ENCODE data around the gene ASB18.

ASB18 gene

GRCh38 chr2:236184701-236185100 lies 79.5 kb downstream of the ASB18 start:
- Histone ChIP-seq H3K27ac (ENCODE audit: low read length) (no peak overlapping the region), H3K9ac (ENCODE audit: low read length in 2 of 2) (no peak overlapping the region), H3K4me1 (ENCODE audit: control insufficient read depth, insufficient read depth, low read length) (peaks cover 2% of the 10 kb centered on the region), H3K27me3 (ENCODE audit: control insufficient read depth in 1 of 2, insufficient read depth in 2 of 2, low read length in 2 of 2) (peaks cover 15 to 22% of the 10 kb centered on the region in 2 donors), H3K9me3 (ENCODE audit: control insufficient read depth in 2 of 2, low read length in 2 of 2) (no peaks in the 10 kb centered on the region), H3K4me3 (ENCODE audit: low read length in 2 of 2) (no peak overlapping the region), H3K36me3 (ENCODE audit: control insufficient read depth in 2 of 2, insufficient read depth in 2 of 2, low read length in 2 of 2) (no peaks in the 10 kb centered on the region)

GRCh38 chr2:236180831-236181453 lies 83.3 kb downstream of the ASB18 start:
- H3K4me3 ChIP-seq (ENCODE audit: low read length in 2 of 2) = no peak overlapping the region
- peaks cover 40 to 58% of the 10 kb centered on the region in 2 donors for H3K27me3 ChIP-seq (ENCODE audit: control insufficient read depth in 1 of 2, insufficient read depth in 2 of 2, low read length in 2 of 2)
- no peaks in the 10 kb centered on the region for H3K36me3 ChIP-seq (ENCODE audit: control insufficient read depth in 2 of 2, insufficient read depth in 2 of 2, low read length in 2 of 2)
- H3K9me3 ChIP-seq (ENCODE audit: control insufficient read depth in 2 of 2, low read length in 2 of 2) = no peaks in the 10 kb centered on the region
- H3K4me1 ChIP-seq (ENCODE audit: control insufficient read depth, insufficient read depth, low read length) = peaks cover 17% of the 10 kb centered on the region
- H3K27ac ChIP-seq (ENCODE audit: low read length) = no peak overlapping the region
- no peak overlapping the region for H3K9ac ChIP-seq (ENCODE audit: low read length in 2 of 2)

DNA sequence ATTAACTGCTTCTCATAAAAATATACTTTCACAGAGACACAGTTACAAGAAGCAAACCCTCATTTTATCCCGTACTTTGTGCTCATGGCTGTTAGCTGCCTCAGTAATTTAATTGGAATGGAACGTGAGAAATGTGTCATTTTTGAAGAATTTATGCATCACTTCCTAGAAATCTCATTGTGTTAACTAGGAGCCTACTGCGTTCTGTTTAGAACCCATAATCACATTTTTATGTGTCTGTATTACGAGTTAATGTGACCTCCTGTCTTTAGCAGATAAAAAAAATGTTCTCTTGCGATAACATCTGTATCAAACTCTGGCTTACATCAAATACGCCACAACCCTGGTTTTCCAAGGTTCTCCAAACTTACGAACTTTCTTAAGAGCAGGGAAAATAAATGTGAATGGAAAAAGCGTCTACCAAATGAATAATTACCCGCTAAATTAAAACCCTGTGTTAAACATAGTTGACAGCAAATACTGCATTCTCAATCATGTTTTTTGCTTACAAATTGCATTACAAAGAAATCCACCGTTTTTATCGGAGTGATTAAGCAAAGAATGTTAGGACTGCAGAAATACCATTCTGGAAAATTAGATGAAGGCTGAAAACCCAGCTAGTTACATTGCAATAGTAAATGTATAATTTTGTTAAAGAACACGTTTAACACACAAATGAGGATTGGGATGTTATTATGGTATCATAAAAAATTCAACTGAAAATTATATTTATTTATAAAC lies 84.0 kb downstream of the ASB18 start:
- peaks cover 47 to 64% of the 10 kb centered on the region in 2 donors for H3K27me3 ChIP-seq (ENCODE audit: control insufficient read depth in 1 of 2, insufficient read depth in 2 of 2, low read length in 2 of 2)
- no peaks in the 10 kb centered on the region for H3K9me3 ChIP-seq (ENCODE audit: control insufficient read depth in 2 of 2, low read length in 2 of 2)
- no peak overlapping the region for H3K9ac ChIP-seq (ENCODE audit: low read length in 2 of 2)
- H3K4me3 ChIP-seq (ENCODE audit: low read length in 2 of 2) = no peak overlapping the region
- no peak overlapping the region for H3K27ac ChIP-seq (ENCODE audit: low read length)
- peaks cover 17% of the 10 kb centered on the region for H3K4me1 ChIP-seq (ENCODE audit: control insufficient read depth, insufficient read depth, low read length)
- no peaks in the 10 kb centered on the region for H3K36me3 ChIP-seq (ENCODE audit: control insufficient read depth in 2 of 2, insufficient read depth in 2 of 2, low read length in 2 of 2)

DNA sequence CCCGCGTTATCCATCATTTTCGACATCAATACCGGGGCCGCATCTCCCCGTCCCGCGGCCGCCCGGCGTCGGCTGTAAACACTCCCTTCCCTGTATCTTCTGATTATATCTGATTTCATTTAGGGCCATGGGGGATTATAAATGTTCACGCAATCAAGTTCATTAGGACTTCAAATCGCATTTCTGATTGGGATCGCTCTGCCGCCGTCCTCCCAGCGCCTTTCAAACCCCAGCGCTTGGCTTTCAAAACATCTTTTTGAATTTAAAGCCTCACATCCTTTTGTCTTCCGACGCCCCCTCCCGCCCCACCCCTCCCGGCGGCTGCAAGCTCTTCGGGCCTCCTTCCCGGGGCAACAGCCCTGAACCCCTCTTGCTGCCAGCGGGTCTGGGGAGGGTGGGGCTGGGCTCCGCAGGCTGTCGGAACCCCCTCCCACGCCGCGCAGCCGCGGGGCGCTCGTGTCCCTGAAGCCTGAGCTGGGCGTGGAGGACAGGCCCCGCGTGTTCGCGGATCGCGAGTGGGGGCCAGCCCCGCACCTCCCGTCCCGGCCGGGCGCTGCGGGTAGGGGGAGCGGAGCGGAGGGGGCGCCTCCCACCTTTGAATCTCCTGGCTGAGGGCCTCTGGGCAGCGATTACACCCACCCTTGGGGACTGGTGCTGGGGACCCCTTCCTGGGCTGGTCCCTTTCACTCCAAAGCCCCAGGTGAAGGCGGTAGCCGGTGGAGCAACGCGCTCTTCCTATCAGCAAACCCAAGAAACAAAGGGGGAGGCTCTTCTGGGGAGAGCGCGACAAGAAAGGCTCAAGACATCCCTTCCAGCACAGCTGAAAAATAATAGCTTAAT lies 84.8 kb downstream of the ASB18 start:
- Histone ChIP-seq H3K4me1 (ENCODE audit: control insufficient read depth, insufficient read depth, low read length) (peaks cover 17% of the 10 kb centered on the region), H3K36me3 (ENCODE audit: control insufficient read depth in 2 of 2, insufficient read depth in 2 of 2, low read length in 2 of 2) (no peaks in the 10 kb centered on the region), H3K4me3 (ENCODE audit: low read length in 2 of 2) (no peak overlapping the region), H3K27me3 (ENCODE audit: control insufficient read depth in 1 of 2, insufficient read depth in 2 of 2, low read length in 2 of 2) (peaks cover 53 to 72% of the 10 kb centered on the region in 2 donors), H3K27ac (ENCODE audit: low read length) (no peak overlapping the region), H3K9ac (ENCODE audit: low read length in 2 of 2) (no peak overlapping the region), H3K9me3 (ENCODE audit: control insufficient read depth in 2 of 2, low read length in 2 of 2) (no peaks in the 10 kb centered on the region)

DNA sequence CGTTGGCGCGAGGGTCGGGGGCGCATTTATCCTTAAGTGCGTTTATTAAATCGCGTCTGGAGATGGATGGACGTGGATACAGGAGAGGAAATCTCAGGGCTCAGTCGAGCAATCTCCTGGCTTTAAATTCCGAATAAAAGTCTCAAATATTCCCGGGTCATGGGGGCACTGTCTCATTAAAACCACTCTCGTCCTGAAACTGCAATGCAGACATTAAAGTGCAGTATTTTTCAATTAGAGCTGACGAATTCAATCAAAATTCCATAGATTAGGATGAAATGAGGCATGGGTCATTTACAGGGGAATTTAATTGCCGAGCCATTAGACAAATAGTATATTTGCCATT lies 85.3 kb downstream of the ASB18 start:
- Histone ChIP-seq H3K27ac (ENCODE audit: low read length) (no peak overlapping the region), H3K9ac (ENCODE audit: low read length in 2 of 2) (no peak overlapping the region), H3K9me3 (ENCODE audit: control insufficient read depth in 2 of 2, low read length in 2 of 2) (no peaks in the 10 kb centered on the region), H3K4me1 (ENCODE audit: control insufficient read depth, insufficient read depth, low read length) (peaks cover 17% of the 10 kb centered on the region), H3K36me3 (ENCODE audit: control insufficient read depth in 2 of 2, insufficient read depth in 2 of 2, low read length in 2 of 2) (no peaks in the 10 kb centered on the region), H3K27me3 (ENCODE audit: control insufficient read depth in 1 of 2, insufficient read depth in 2 of 2, low read length in 2 of 2) (peaks cover 59 to 78% of the 10 kb centered on the region in 2 donors), H3K4me3 (ENCODE audit: low read length in 2 of 2) (peak overlapping the region in 1 of 2 donors; percentile 65)

- Histone ChIP-seq H3K27ac (ENCODE audit: low read length) (no peak overlapping the region), H3K36me3 (ENCODE audit: control insufficient read depth in 2 of 2, insufficient read depth in 2 of 2, low read length in 2 of 2) (no peaks in the 10 kb centered on the region), H3K4me1 (ENCODE audit: control insufficient read depth, insufficient read depth, low read length) (peaks cover 17% of the 10 kb centered on the region), H3K9me3 (ENCODE audit: control insufficient read depth in 2 of 2, low read length in 2 of 2) (no peaks in the 10 kb centered on the region), H3K9ac (ENCODE audit: low read length in 2 of 2) (no peak overlapping the region), H3K4me3 (ENCODE audit: low read length in 2 of 2) (peak overlapping the region; percentile 48 to 65), H3K27me3 (ENCODE audit: control insufficient read depth in 1 of 2, insufficient read depth in 2 of 2, low read length in 2 of 2) (peaks cover 65 to 85% of the 10 kb centered on the region in 2 donors)
Observed at GRCh38 chr2:236177967-236178889, 86.0 kb downstream of the ASB18 start.

- Histone ChIP-seq H3K4me3 (ENCODE audit: low read length in 2 of 2) (no peak overlapping the region), H3K9me3 (ENCODE audit: control insufficient read depth in 2 of 2, low read length in 2 of 2) (no peaks in the 10 kb centered on the region), H3K4me1 (ENCODE audit: control insufficient read depth, insufficient read depth, low read length) (peaks cover 17% of the 10 kb centered on the region), H3K27me3 (ENCODE audit: control insufficient read depth in 1 of 2, insufficient read depth in 2 of 2, low read length in 2 of 2) (peaks cover 66 to 91% of the 10 kb centered on the region in 2 donors), H3K9ac (ENCODE audit: low read length in 2 of 2) (no peak overlapping the region), H3K36me3 (ENCODE audit: control insufficient read depth in 2 of 2, insufficient read depth in 2 of 2, low read length in 2 of 2) (no peaks in the 10 kb centered on the region), H3K27ac (ENCODE audit: low read length) (no peak overlapping the region)
Observed at GRCh38 chr2:236177604-236177966, 86.6 kb downstream of the ASB18 start.

DNA sequence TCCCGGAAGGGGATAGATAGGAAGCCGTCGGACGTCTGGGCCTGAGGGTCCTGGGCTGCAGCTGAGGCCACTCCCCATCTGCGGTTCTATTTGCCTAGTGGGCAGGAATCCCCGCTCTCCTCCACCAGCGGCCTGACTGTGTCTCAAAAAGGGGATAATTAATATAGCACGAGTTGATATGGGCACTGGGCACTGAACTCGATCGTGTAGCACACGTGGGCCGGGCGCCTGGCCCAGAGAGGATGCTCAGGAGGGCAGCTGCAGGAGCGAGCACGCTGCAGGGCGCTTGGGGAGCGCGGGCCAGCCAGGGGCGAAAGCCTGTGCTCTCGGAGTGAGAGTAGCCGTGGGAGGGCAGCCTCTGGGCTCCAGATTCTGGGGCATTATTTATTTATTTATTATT lies 87.3 kb downstream of the ASB18 start:
- no peaks in the 10 kb centered on the region for H3K9me3 ChIP-seq (ENCODE audit: control insufficient read depth in 2 of 2, low read length in 2 of 2)

DNA sequence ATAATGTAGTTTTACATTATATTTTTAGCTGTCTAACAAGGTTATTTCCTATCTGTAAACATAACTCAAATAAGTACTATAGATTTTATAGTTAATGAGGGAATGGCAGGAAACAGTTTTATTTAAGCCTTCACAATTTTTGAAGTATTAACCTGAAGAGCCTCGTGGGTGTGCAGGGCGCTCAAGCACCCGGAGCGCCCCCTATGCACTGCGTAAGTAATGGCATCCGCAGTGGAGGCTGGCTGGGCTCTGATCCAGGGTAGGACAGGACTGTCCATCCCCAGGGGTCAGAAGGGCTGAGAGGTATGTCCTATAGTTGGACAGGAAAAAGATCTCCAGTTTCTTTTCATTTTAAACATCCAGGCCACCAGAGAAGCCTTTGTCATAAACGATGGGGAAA lies 87.8 kb downstream of the ASB18 start:
- Histone ChIP-seq H3K9ac (ENCODE audit: low read length in 2 of 2) (no peak overlapping the region), H3K4me3 (ENCODE audit: low read length in 2 of 2) (no peak overlapping the region), H3K4me1 (ENCODE audit: control insufficient read depth, insufficient read depth, low read length) (peaks cover 17% of the 10 kb centered on the region), H3K27ac (ENCODE audit: low read length) (no peak overlapping the region), H3K9me3 (ENCODE audit: control insufficient read depth in 2 of 2, low read length in 2 of 2) (no peaks in the 10 kb centered on the region), H3K36me3 (ENCODE audit: control insufficient read depth in 2 of 2, insufficient read depth in 2 of 2, low read length in 2 of 2) (no peaks in the 10 kb centered on the region), H3K27me3 (ENCODE audit: control insufficient read depth in 1 of 2, insufficient read depth in 2 of 2, low read length in 2 of 2) (peaks cover 70 to 96% of the 10 kb centered on the region in 2 donors)

More for the DNA sequence above, 87.3 kb downstream of the ASB18 start:
- Histone ChIP-seq H3K27me3 (ENCODE audit: control insufficient read depth in 1 of 2, insufficient read depth in 2 of 2, low read length in 2 of 2) (peaks cover 68 to 94% of the 10 kb centered on the region in 2 donors), H3K4me1 (ENCODE audit: control insufficient read depth, insufficient read depth, low read length) (peaks cover 17% of the 10 kb centered on the region), H3K36me3 (ENCODE audit: control insufficient read depth in 2 of 2, insufficient read depth in 2 of 2, low read length in 2 of 2) (no peaks in the 10 kb centered on the region), H3K9ac (ENCODE audit: low read length in 2 of 2) (no peak overlapping the region), H3K27ac (ENCODE audit: low read length) (no peak overlapping the region), H3K4me3 (ENCODE audit: low read length in 2 of 2) (no peak overlapping the region)

DNA sequence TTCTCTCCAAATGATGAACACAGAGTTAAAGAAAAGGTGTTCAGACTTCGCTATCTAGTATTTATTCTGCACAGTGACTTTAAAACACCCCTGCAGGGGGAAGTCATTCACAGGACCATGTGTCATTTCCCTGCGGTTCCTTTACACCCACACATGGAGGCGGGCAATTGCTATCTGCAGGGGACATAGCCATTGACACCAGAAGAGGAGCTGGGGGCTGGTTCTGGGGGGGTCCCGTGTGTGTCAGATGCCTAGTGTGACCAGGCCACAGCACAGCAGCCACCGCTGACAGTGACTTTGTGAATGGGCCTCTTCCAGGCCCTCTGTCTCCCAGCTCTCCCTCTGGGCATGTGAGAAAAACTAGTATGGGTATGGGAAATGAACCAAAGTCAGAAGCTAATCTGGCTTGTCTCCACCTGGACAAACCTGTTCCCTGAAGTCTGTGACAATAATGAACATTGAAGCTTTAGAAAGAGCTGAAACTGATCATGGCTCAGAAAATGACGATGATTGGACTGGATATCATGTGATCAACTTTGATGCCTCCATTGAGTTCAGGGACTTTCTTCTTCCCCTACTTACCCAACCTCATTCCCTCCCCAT lies 88.6 kb downstream of the ASB18 start:
- H3K4me1 ChIP-seq (ENCODE audit: control insufficient read depth, insufficient read depth, low read length) = peaks cover 17% of the 10 kb centered on the region
- no peaks in the 10 kb centered on the region for H3K9me3 ChIP-seq (ENCODE audit: control insufficient read depth in 2 of 2, low read length in 2 of 2)
- peaks cover 76 to 97% of the 10 kb centered on the region in 2 donors for H3K27me3 ChIP-seq (ENCODE audit: control insufficient read depth in 1 of 2, insufficient read depth in 2 of 2, low read length in 2 of 2)
- H3K4me3 ChIP-seq (ENCODE audit: low read length in 2 of 2) = no peak overlapping the region
- no peak overlapping the region for H3K9ac ChIP-seq (ENCODE audit: low read length in 2 of 2)
- no peak overlapping the region for H3K27ac ChIP-seq (ENCODE audit: low read length)
- no peaks in the 10 kb centered on the region for H3K36me3 ChIP-seq (ENCODE audit: control insufficient read depth in 2 of 2, insufficient read depth in 2 of 2, low read length in 2 of 2)

Measured in stomach smooth muscle (tissue), 2 donors.